HEK293T (cell line): ENCODE results near the gene SZT2.

Experiments used
- CTBP1 ChIP-seq: fragments of 450-650 bp; IDR thresholded peaks from 2 replicates; pipeline ENCODE4 v1.6.1; 2016; ENCODE audit warnings: borderline replicate concordance
- HDGF ChIP-seq: fragments of 450-650 bp; IDR thresholded peaks from 2 replicates; pipeline ENCODE4 v1.6.1; 2017; ENCODE audit warnings: antibody characterized with exemption, borderline replicate concordance

DNA sequence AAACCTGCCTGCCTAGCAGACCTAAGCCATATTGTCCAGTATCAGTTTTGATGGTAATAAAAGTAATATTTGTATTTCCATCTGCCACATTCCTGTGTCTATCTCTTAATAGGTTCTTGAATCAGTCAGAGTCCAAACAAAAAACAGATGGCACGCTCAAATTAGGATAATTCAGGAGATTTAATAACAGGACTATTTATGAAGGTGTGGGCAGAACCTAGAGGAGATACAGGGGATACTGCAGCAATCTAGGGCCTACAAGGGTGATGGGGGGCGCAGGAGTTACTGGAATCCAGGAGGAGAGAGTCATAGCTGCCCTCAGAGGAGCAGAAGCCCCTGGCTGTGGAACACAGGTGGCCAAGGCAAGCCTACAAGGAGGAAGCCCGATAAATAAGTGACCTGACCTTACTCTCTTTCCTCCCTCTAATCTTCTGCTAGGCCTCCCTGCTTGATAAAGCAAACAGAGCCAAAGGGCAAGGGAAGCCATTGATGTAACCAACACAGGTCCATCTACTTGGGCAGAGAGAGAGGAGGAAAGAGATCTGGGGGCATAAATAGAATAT, 75.9 kb downstream of the SZT2 start:
- no peak for TF ChIP-seq CTBP1
- TF ChIP-seq HDGF: no peak
